ENCODE results near the gene MYO5A. TPM values are rescaled to one million over a fixed set of nuclear protein-coding genes. Genes with fewer than 3 reads are reported as not detected.

MYO5A gene
- total and polyA plus RNA-seq, 10 of the 15 experiments (the other 5 are each of a cell fraction or from before 2014, with no cell fraction given): 4.2 to 42.9 (median 31.1) TPM

- ChIA-PET SMC1A (ENCODE audit: uncharacterized antibody, unreplicated experiment) (interaction anchor here (0.7 to 5.4 kb wide), 7 partner anchors 8 to 225 kb away, joined by 3 to 45 read pairs (median 3); no protein-coding TSS in a partner anchor), CTCF (interaction anchor here (0.7 to 5.6 kb wide), 3 partner anchors 9 to 226 kb away, joined by 3 to 37 read pairs (median 5); no protein-coding TSS in a partner anchor), POLR2A (no interaction called here), RAD21 (ENCODE audit: unreplicated experiment) (interaction anchor here (2.1 to 5.7 kb wide), 3 partner anchors 8 to 91 kb away, joined by 7 to 42 read pairs (median 24); no protein-coding TSS in a partner anchor)
- Histone ChIP-seq H3K79me2 (ENCODE audit: control insufficient read depth, insufficient read depth, low read length) (peaks cover 83% of the 10 kb centered on the region), H3K4me3 (no peak overlapping the region), H3K4me1 (ENCODE audit: control insufficient read depth, insufficient read depth, low read length) (peaks cover 33% of the 10 kb centered on the region), H3K27ac (ENCODE audit: control insufficient read depth, insufficient read depth) (peak overlapping the region; percentile 60), H3K9me3 (replicated peaks; ENCODE audit: control insufficient read depth, insufficient read depth, low read length) (no peaks in the 10 kb centered on the region; the same call in 2 of the 3 replicates), H3K9ac (ENCODE audit: control insufficient read depth, insufficient read depth, low read length) (no peak overlapping the region), H3K36me3 (ENCODE audit: control insufficient read depth in 2 of 2, insufficient read depth in 2 of 2, low read length in 1 of 2) (peaks cover 6 to 12% of the 10 kb centered on the region in 2 experiments), H4K20me1 (ENCODE audit: control insufficient read depth, insufficient read depth) (no peaks in the 10 kb centered on the region), H3K27me3 (replicated peaks in 1 of 2; ENCODE audit: control insufficient read depth in 2 of 2, insufficient read depth in 2 of 2, low read length in 1 of 2) (no peaks in the 10 kb centered on the region), H2AFZ (ENCODE audit: control insufficient read depth, low read depth, low read length) (no peak overlapping the region), H3K4me2 (ENCODE audit: control insufficient read depth, insufficient read depth) (peak overlapping the region; percentile 50; the same call in 1 of the 2 replicates)
- TF ChIP-seq JUNB (IDR thresholded peaks at IDR 0.05) (peak; percentile 25; the same call in 1 of the 2 replicates), ZNF274 (IDR thresholded peaks at IDR 0.05; ENCODE audit: insufficient read depth, insufficient read length) (no peak), SMAD5 (IDR thresholded peaks at IDR 0.05; ENCODE audit: low read depth) (no peak)
- in situ Hi-C loops (cut with MboI) (no loop called here), intact Hi-C loops (cut with micrococcal nuclease; ENCODE audit: unreplicated experiment) (no loop called here)
- FAIRE-seq (no peak), ATAC-seq (no peak), DNase-seq (ENCODE audit: low read depth, low spot score) (no peak)
- BruUV-seq (replicated peaks): no TSS peak
- 2% methylated on average over 3 of the region's 3 CpGs for WGBS (ENCODE audit: insufficient coverage, insufficient replicate concordance, low lambda C conversion rate, missing lambda C conversion rate)
These were observed 28.0 kb upstream of the MYO5A start for GRCh38 chr15:52556524-52557273.

- POLR2A ChIA-PET: interaction anchor here (0.6 to 2.4 kb wide), 4 partner anchors 13 to 544 kb away, joined by 4 to 13 read pairs (median 5); no protein-coding TSS in a partner anchor
- ATAC-seq (no peak), FAIRE-seq (no peak), DNase-seq (ENCODE audit: low read depth, low spot score) (no peak)
- Histone ChIP-seq H3K4me3 (no peak overlapping the region), H3K27ac (ENCODE audit: control insufficient read depth, insufficient read depth) (no peak overlapping the region), H3K79me2 (ENCODE audit: control insufficient read depth, insufficient read depth, low read length) (peaks cover 39% of the 10 kb centered on the region), H2AFZ (ENCODE audit: control insufficient read depth, low read depth, low read length) (no peak overlapping the region), H3K27me3 (replicated peaks in 1 of 2; ENCODE audit: control insufficient read depth in 2 of 2, insufficient read depth in 2 of 2, low read length in 1 of 2) (no peaks in the 10 kb centered on the region), H3K4me2 (ENCODE audit: control insufficient read depth, insufficient read depth) (no peak overlapping the region), H3K4me1 (ENCODE audit: control insufficient read depth, insufficient read depth, low read length) (peaks cover 12% of the 10 kb centered on the region), H3K36me3 (ENCODE audit: control insufficient read depth in 2 of 2, insufficient read depth in 2 of 2, low read length in 1 of 2) (peaks cover 5 to 20% of the 10 kb centered on the region in 2 experiments), H3K9ac (ENCODE audit: control insufficient read depth, insufficient read depth, low read length) (no peak overlapping the region), H4K20me1 (ENCODE audit: control insufficient read depth, insufficient read depth) (no peaks in the 10 kb centered on the region), H3K9me3 (replicated peaks; ENCODE audit: control insufficient read depth, insufficient read depth, low read length) (no peaks in the 10 kb centered on the region)
- CTCF ChIA-PET: interaction anchor here (0.9 to 5.6 kb wide), 3 partner anchors 13 to 297 kb away, joined by 3 to 37 read pairs (median 3); no protein-coding TSS in a partner anchor
- RAD21 ChIA-PET (ENCODE audit: unreplicated experiment): interaction anchor here (0.6 to 4.7 kb wide), 5 partner anchors 12 to 219 kb away, joined by 3 to 24 read pairs (median 4); no protein-coding TSS in a partner anchor
- no TSS peak for BruUV-seq (replicated peaks)
- intact Hi-C loops (cut with micrococcal nuclease; ENCODE audit: unreplicated experiment) (no loop called here), in situ Hi-C loops (cut with MboI) (no loop called here)
- TF ChIP-seq MTA2 (IDR thresholded peaks at IDR 0.05; ENCODE audit: low read depth) (no peak), KDM1A (IDR thresholded peaks at IDR 0.05; ENCODE audit: borderline replicate concordance) (no peak), NR2C1 (IDR thresholded peaks at IDR 0.05) (no peak), NR2F1 (conservative IDR thresholded peaks at IDR 0.05) (no peak), E2F4 (IDR thresholded peaks at IDR 0.05; ENCODE audit: low read depth, low read length) (no peak), SIX5 (IDR thresholded peaks at IDR 0.05; ENCODE audit: low read depth, low read length, severe bottlenecking) (no peak), EED (IDR thresholded peaks at IDR 0.05; ENCODE audit: low read depth) (no peak)
- WGBS (ENCODE audit: insufficient coverage, insufficient replicate concordance, low lambda C conversion rate, missing lambda C conversion rate): 83% methylated on average over 2 of the region's 2 CpGs
- SMC1A ChIA-PET (ENCODE audit: uncharacterized antibody, unreplicated experiment): interaction anchor here (1.0 to 5.4 kb wide), 2 partner anchors 9 to 13 kb away, joined by 3 to 45 read pairs; no protein-coding TSS in a partner anchor
These were observed 23.6 kb upstream of the MYO5A start for GRCh38 chr15:52552303-52552702.
